ENCODE data around the gene PAPOLA.

Gene PAPOLA

DNA sequence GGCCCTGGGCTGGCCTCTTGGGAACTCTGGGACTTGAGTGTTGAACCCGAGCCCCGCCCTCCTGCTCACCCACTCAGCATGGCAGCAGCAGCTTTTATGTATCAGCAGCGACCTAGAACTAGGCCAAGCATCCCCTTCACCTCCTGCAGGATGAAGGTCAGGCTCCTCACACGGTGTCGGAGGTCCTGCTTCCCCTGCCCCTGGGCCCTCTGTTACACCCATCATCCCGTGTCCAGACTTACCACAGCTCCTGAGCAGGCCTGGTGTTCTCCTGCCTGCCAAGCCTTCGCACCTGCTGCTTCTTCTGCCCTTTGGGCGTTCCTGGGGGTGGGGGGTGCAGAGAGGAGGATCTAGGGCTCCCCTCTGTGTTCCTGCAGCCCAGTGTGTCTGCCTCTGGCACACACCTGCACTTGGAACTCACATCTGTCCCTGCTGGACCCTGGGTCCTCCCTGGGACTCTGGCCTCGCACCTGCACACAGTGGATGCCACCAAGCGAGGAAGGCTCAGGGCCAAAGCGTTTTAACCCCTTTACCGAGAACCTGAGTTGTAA is 80.3 kb downstream of the PAPOLA start:
- Histone ChIP-seq H3K27ac (no peak overlapping the region), H3K27me3 (replicated peaks) (peaks cover 3% of the 10 kb centered on the region), H3K36me3 (replicated peaks) (no peaks in the 10 kb centered on the region), H3K4me3 (ENCODE audit: low read depth, low read length) (no peak overlapping the region)
- TF ChIP-seq, protein P1, sequence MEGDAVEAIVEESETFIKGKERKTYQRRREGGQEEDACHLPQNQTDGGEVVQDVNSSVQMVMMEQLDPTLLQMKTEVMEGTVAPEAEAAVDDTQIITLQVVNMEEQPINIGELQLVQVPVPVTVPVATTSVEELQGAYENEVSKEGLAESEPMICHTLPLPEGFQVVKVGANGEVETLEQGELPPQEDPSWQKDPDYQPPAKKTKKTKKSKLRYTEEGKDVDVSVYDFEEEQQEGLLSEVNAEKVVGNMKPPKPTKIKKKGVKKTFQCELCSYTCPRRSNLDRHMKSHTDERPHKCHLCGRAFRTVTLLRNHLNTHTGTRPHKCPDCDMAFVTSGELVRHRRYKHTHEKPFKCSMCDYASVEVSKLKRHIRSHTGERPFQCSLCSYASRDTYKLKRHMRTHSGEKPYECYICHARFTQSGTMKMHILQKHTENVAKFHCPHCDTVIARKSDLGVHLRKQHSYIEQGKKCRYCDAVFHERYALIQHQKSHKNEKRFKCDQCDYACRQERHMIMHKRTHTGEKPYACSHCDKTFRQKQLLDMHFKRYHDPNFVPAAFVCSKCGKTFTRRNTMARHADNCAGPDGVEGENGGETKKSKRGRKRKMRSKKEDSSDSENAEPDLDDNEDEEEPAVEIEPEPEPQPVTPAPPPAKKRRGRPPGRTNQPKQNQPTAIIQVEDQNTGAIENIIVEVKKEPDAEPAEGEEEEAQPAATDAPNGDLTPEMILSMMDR (IDR thresholded peaks at IDR 0.05; ENCODE audit: low read depth, low read length, missing control alignments) = no peak
- in situ Hi-C loops (cut with HindIII; ENCODE audit: low pct_ligation_motif_present, low sequenced_read_pairs) = no loop called here
- no peak for DNase-seq

DNA sequence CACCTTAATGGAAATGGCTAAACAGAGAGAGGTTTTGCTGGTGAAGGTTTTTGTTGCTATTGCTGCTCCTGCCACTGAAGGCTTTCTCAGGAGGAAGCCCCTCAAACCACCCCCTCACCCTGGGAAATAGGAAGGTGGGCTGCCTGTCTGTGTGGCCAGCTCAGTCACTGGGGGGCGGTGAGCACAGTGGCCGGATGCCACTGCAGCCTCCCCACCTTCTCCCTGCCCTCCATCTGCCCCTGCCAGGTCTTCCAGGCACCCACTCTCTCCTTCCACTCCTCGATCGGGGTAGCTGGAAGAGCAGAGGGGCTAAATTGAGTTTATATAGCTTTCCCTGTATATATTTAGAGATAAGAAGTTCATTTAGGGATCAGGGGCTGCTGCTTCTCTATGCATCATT is 80.8 kb downstream of the PAPOLA start:
- peaks cover 3% of the 10 kb centered on the region for H3K27me3 ChIP-seq (replicated peaks)
- H3K36me3 ChIP-seq (replicated peaks) = no peaks in the 10 kb centered on the region
- H3K4me3 ChIP-seq (ENCODE audit: low read depth, low read length) = no peak overlapping the region
- no peak overlapping the region for H3K27ac ChIP-seq
- DNase-seq = no peak
- TF ChIP-seq, protein P1 (IDR thresholded peaks at IDR 0.05; ENCODE audit: low read depth, low read length, missing control alignments) = no peak
- in situ Hi-C loops (cut with HindIII; ENCODE audit: low pct_ligation_motif_present, low sequenced_read_pairs) = no loop called here

DNA sequence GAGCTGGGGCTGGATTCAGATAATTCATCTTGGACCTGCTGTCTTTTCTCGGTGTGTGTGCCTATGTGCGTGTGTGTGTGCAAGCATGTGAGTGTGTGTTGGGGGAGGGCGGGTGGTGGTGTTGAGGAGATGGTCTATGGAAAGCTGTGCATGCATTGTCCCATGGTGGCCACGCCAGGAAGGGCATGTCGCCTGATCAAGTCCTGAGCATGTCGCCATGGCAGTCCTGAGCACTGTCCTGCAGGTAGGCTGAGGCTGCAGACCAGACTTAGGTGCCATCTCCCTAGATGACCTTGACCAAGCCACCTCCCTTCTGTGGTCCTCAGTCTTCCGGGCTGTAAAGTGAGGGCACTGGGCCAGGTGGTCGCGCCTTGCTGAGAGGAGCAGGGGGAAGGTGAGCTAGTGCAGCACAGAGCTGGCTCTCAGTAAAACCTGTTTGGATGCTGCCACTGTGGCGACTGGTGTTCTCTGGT is 81.4 kb downstream of the PAPOLA start:
- H3K4me3 ChIP-seq (ENCODE audit: low read depth, low read length) = no peak overlapping the region
- TF ChIP-seq, protein P1 (IDR thresholded peaks at IDR 0.05; ENCODE audit: low read depth, low read length, missing control alignments) = no peak
- in situ Hi-C loops (cut with HindIII; ENCODE audit: low pct_ligation_motif_present, low sequenced_read_pairs) = no loop called here
- H3K27ac ChIP-seq = no peak overlapping the region
- no peak for DNase-seq
- H3K27me3 ChIP-seq (replicated peaks) = peaks cover 3% of the 10 kb centered on the region
- H3K36me3 ChIP-seq (replicated peaks) = no peaks in the 10 kb centered on the region

DNA sequence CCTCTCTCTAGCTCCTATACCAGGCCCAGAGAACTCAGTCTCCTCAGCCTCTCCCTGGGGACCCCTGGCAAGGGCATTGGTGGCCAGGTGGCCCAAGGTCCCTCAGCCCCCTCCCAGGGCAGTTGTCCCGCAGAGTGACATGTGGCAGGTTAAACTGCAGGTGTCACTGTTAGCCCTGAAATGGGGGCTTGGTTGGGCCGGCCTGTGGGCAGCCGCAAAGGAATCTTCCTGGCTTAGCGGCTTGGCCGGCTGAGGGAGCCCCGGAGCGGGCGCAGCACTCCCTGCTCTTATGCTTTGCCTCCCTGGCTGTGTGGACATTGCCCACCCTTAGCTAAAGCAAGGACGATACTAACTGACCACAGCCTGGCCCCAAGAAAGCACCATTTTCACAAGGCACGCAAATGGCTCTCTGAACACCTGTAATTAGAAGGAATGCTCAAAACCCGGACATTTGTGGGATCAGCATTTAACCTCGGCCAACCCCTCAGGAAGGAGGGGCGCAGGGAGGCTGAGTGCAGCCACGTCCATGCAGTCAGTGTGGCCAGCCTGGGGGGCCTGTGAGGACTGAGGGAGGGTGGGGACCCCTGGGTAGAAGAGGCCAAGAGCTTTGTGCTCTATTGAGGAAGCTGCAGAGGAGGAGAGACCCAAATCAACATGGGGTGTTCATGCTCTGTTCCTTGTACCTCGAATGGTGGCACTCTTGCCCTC is 82.2 kb downstream of the PAPOLA start:
- Histone ChIP-seq H3K27me3 (replicated peaks) (peaks cover 3% of the 10 kb centered on the region), H3K27ac (no peak overlapping the region), H3K36me3 (replicated peaks) (no peaks in the 10 kb centered on the region), H3K4me3 (ENCODE audit: low read depth, low read length) (no peak overlapping the region)
- TF ChIP-seq, protein P1 (IDR thresholded peaks at IDR 0.05; ENCODE audit: low read depth, low read length, missing control alignments) = peak; percentile 56
- no peak for DNase-seq
- in situ Hi-C loops (cut with HindIII; ENCODE audit: low pct_ligation_motif_present, low sequenced_read_pairs) = no loop called here

DNA sequence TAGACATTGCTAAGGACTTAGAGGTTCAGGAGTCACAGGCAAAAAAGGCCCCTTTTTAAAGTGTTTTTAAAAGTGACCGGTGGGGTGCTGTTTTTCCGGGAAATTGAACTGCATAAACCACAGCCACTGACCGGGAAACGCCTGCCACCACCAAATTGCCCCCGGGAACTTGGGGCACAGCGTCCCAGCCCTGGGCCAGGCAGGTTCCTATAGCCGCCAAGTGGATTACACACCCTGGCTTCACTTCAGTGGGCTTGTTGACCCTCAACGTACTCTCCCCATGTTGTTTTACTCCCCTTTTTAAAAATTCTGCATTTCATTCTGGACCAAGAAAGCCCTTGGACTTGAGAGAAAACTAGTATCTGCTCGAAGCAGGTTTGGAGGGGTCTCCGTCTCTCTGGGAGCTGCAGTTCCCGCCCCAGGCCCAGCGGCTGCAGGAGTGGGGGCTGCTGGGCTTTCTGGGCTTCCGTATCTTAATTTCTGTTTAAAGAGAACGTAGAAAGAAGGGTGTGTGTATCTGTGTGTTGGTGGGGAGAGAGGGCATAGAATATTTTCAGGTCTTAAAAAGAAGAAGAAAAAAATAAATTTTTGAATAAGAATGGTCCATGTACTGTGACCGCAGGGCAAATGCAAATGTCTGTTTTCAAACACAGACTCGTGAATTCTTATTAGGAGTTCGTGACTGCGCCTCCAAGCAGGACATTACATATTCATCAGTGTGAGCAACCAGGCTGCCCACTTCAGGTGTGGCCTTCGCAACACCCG is 82.9 kb downstream of the PAPOLA start:
- Histone ChIP-seq H3K27ac (no peak overlapping the region), H3K36me3 (replicated peaks) (no peaks in the 10 kb centered on the region), H3K4me3 (ENCODE audit: low read depth, low read length) (no peak overlapping the region), H3K27me3 (replicated peaks) (peaks cover 3% of the 10 kb centered on the region)
- DNase-seq = no peak
- in situ Hi-C loops (cut with HindIII; ENCODE audit: low pct_ligation_motif_present, low sequenced_read_pairs) = no loop called here
- TF ChIP-seq, protein P1 (IDR thresholded peaks at IDR 0.05; ENCODE audit: low read depth, low read length, missing control alignments) = no peak
